SIG-M5 treated with dmso at 0.1 percent for 504 hours (cell line): ENCODE data around the gene SLC8A1.
"Not testable (repeated sequence)": the region's sequence is repeated elsewhere in the genome, so short reads cannot be mapped to it uniquely, and the experiment has no call there.

Experiments used
- DNase-seq: peaks from one replicate; lab custom pipeline; 2025; ENCODE audit not compliant: unreplicated experiment; lab: John Stamatoyannopoulos, UW

The SLC8A1 gene

GRCh38 chr2:40093021-40093675, 358.7 kb downstream of the SLC8A1 start:
- DNase-seq = no peak

GRCh38 chr2:40090044-40090443, 361.8 kb downstream of the SLC8A1 start:
- DNase-seq = no peak

- DNase-seq = no peak
Measured at GRCh38 chr2:40087927-40088326, 364.0 kb downstream of the SLC8A1 start.

GRCh38 chr2:40087434-40087833, 364.5 kb downstream of the SLC8A1 start:
- no peak for DNase-seq

GRCh38 chr2:40085786-40086185, 366.1 kb downstream of the SLC8A1 start:
- DNase-seq = no peak

- DNase-seq = not testable (repeated sequence)
Measured at GRCh38 chr2:40073336-40073735, 378.6 kb downstream of the SLC8A1 start.

GRCh38 chr2:40072442-40073232, 379.3 kb downstream of the SLC8A1 start:
- no peak for DNase-seq

- no peak for DNase-seq
Measured at GRCh38 chr2:40062381-40062780, 389.5 kb downstream of the SLC8A1 start.

- no peak for DNase-seq
Measured at GRCh38 chr2:40049781-40050180, 402.1 kb downstream of the SLC8A1 start.

- DNase-seq = no peak
Measured at GRCh38 chr2:40048506-40048905, 403.4 kb downstream of the SLC8A1 start.

GRCh38 chr2:40047406-40047805, 404.5 kb downstream of the SLC8A1 start:
- DNase-seq = no peak
